SU-DHL-6 (cell line): ENCODE results near the gene LRRC1.

Source experiments
- EZH2phosphoT487 ChIP-seq: fragments of 200-600 bp; sonication (generic), shearing (Covaris generic); conservative IDR thresholded peaks from 2 replicates; pipeline ENCODE4 v1.6.1; 2018; ENCODE audit warnings: mild to moderate bottlenecking, antibody characterized with exemption, low read length, moderate library complexity, mixed read lengths
- TF ChIP-seq, protein P1 (sequence below): fragments of 200-600 bp; sonication (generic); IDR thresholded peaks from one replicate; pipeline ENCODE4 v1.5.1; 2017; ENCODE audit warnings: antibody characterized with exemption, mild to moderate bottlenecking, low read length, moderate library complexity; ENCODE audit not compliant: insufficient read depth, poor library complexity, severe bottlenecking

DNA sequence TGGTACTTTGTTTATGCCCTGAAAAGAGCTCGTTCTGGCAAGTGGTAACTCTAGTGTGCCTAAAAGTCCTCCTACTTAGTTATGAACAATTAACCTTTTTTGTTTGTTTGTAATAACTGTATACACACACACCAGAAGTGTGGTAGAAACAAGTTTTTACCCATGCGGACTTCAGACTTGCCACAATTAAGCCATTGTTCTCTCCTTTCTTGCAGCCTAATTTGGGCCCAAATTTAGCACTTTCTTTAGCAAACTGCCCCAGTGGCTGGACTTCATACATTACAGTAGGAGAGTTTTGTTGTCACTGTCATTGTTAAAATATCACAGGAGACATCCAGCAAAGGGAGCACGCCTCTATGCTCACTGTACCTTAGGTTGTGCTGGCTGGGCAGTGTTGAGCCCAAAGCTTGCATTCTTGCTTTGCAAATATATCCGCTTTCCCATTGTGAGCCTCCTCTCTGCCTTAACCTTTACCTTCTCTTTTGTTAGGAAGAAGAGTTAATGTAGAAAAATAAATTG, 53.0 kb downstream of the LRRC1 start:
- TF ChIP-seq, protein P1, sequence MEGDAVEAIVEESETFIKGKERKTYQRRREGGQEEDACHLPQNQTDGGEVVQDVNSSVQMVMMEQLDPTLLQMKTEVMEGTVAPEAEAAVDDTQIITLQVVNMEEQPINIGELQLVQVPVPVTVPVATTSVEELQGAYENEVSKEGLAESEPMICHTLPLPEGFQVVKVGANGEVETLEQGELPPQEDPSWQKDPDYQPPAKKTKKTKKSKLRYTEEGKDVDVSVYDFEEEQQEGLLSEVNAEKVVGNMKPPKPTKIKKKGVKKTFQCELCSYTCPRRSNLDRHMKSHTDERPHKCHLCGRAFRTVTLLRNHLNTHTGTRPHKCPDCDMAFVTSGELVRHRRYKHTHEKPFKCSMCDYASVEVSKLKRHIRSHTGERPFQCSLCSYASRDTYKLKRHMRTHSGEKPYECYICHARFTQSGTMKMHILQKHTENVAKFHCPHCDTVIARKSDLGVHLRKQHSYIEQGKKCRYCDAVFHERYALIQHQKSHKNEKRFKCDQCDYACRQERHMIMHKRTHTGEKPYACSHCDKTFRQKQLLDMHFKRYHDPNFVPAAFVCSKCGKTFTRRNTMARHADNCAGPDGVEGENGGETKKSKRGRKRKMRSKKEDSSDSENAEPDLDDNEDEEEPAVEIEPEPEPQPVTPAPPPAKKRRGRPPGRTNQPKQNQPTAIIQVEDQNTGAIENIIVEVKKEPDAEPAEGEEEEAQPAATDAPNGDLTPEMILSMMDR: no peak
- no peak for TF ChIP-seq EZH2phosphoT487
